Kasumi-1 (cell line): ENCODE measurements around the gene SPN.
"Not testable (repeated sequence)": the region's sequence is repeated elsewhere in the genome, so short reads cannot be mapped to it uniquely, and the experiment has no call there.

Source experiments
- DNase-seq, 2 experiments: peaks; one replicate each; lab custom pipeline; 2025; lab: John Stamatoyannopoulos, UW

Gene SPN

GRCh38 chr16:29645694-29646187, 17.3 kb upstream of the SPN start:
- DNase-seq = peak; percentile 47 to 52

GRCh38 chr16:29646947-29647346, 16.1 kb upstream of the SPN start:
- DNase-seq = no peak

- peak; percentile 19 to 36 for DNase-seq
These were observed 13.2 kb upstream of the SPN start for GRCh38 chr16:29649588-29650494.

- DNase-seq = no peak
These were observed 12.3 kb upstream of the SPN start for GRCh38 chr16:29650771-29651170.

GRCh38 chr16:29651774-29652349, 11.2 kb upstream of the SPN start:
- no peak for DNase-seq

GRCh38 chr16:29653471-29653870, 9.6 kb upstream of the SPN start:
- DNase-seq = no peak

- not testable (repeated sequence) for DNase-seq
These were observed 9.2 kb upstream of the SPN start for GRCh38 chr16:29653890-29654289.

GRCh38 chr16:29656688-29657523, 6.1 kb upstream of the SPN start:
- no peak for DNase-seq

- no peak for DNase-seq
These were observed 4.3 kb upstream of the SPN start for GRCh38 chr16:29658705-29659104.

GRCh38 chr16:29662000-29662728, 883 bp upstream of the SPN start:
- DNase-seq = no peak

- DNase-seq = peak; percentile 88 to 92
These were observed 375 bp upstream of the SPN start for GRCh38 chr16:29662729-29663015.

GRCh38 chr16:29663807-29664090, 702 bp downstream of the SPN start:
- no peak for DNase-seq

GRCh38 chr16:29664091-29664921, 1.3 kb downstream of the SPN start:
- no peak for DNase-seq

GRCh38 chr16:29665294-29666077, 2.4 kb downstream of the SPN start:
- DNase-seq = no peak

GRCh38 chr16:29667322-29667610, 4.2 kb downstream of the SPN start:
- DNase-seq = not testable (repeated sequence)

GRCh38 chr16:29667755-29668154, 4.7 kb downstream of the SPN start:
- no peak for DNase-seq

GRCh38 chr16:29668267-29668666, 5.2 kb downstream of the SPN start:
- DNase-seq = no peak

GRCh38 chr16:29673501-29673900, 10.5 kb downstream of the SPN start:
- no peak for DNase-seq

GRCh38 chr16:29674188-29674587, 11.1 kb downstream of the SPN start:
- peak; percentile 44 to 54 for DNase-seq

- peak; percentile 73 to 77 for DNase-seq
These were observed 13.0 kb downstream of the SPN start for GRCh38 chr16:29675811-29676643.
